Hepatocyte (in vitro differentiated cells): ENCODE data around the gene DDX10.

Experiments
- EZH2 ChIP-seq: fragments of 200-600 bp; sonication (generic); IDR thresholded peaks from 2 replicates; pipeline ENCODE4 v1.6.1; 2016; ENCODE audit warnings: antibody characterized with exemption, mild to moderate bottlenecking, borderline replicate concordance
- TF ChIP-seq, protein P1 (sequence below): fragments of 200-600 bp; sonication (generic); IDR thresholded peaks from 2 replicates; pipeline ENCODE4 v1.5.1; 2016; ENCODE audit warnings: antibody characterized with exemption, mild to moderate bottlenecking; ENCODE audit not compliant: poor library complexity

- TF ChIP-seq, protein P1, sequence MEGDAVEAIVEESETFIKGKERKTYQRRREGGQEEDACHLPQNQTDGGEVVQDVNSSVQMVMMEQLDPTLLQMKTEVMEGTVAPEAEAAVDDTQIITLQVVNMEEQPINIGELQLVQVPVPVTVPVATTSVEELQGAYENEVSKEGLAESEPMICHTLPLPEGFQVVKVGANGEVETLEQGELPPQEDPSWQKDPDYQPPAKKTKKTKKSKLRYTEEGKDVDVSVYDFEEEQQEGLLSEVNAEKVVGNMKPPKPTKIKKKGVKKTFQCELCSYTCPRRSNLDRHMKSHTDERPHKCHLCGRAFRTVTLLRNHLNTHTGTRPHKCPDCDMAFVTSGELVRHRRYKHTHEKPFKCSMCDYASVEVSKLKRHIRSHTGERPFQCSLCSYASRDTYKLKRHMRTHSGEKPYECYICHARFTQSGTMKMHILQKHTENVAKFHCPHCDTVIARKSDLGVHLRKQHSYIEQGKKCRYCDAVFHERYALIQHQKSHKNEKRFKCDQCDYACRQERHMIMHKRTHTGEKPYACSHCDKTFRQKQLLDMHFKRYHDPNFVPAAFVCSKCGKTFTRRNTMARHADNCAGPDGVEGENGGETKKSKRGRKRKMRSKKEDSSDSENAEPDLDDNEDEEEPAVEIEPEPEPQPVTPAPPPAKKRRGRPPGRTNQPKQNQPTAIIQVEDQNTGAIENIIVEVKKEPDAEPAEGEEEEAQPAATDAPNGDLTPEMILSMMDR: no peak
- TF ChIP-seq EZH2: no peak
Observed at GRCh38 chr11:108790501-108791299, 125.8 kb downstream of the DDX10 start.
